Measurements from ENCODE around the gene MON1B.
"Not testable (repeated sequence)": the region's sequence is repeated elsewhere in the genome, so short reads cannot be mapped to it uniquely, and the experiment has no call there.

The MON1B gene

GRCh38 chr16:77190478-77191258 is at the start of gene MON1B:
Gene MON1B, plus strand, starts transcription at chr16:77191190. Its CDS starts 296 bp downstream, at chr16:77191486.
- DNase-seq (ENCODE audit: low read depth in 1 of 2, low spot score in 1 of 2): peak; percentile 85 to 92

GRCh38 chr16:77143364-77143763 is 47.6 kb upstream of the MON1B start:
- no peak for DNase-seq (ENCODE audit: low read depth in 1 of 2, low spot score in 1 of 2)

GRCh38 chr16:77148121-77148520 is 42.9 kb upstream of the MON1B start:
- no peak for DNase-seq (ENCODE audit: low read depth in 1 of 2, low spot score in 1 of 2)

- DNase-seq (ENCODE audit: low read depth in 1 of 2, low spot score in 1 of 2): no peak
These were observed 33.5 kb upstream of the MON1B start for GRCh38 chr16:77157346-77158058.

- no peak for DNase-seq (ENCODE audit: low read depth in 1 of 2, low spot score in 1 of 2)
These were observed 32.7 kb upstream of the MON1B start for GRCh38 chr16:77158293-77158692.

- DNase-seq (ENCODE audit: low read depth in 1 of 2, low spot score in 1 of 2): no peak
These were observed 26.0 kb upstream of the MON1B start for GRCh38 chr16:77165006-77165405.

GRCh38 chr16:77165536-77166236 is 25.3 kb upstream of the MON1B start:
- DNase-seq (ENCODE audit: low read depth in 1 of 2, low spot score in 1 of 2): not testable (repeated sequence)

- no peak for DNase-seq (ENCODE audit: low read depth in 1 of 2, low spot score in 1 of 2)
These were observed 24.3 kb upstream of the MON1B start for GRCh38 chr16:77166726-77167125.

GRCh38 chr16:77168901-77169300 is 22.1 kb upstream of the MON1B start:
- no peak for DNase-seq (ENCODE audit: low read depth in 1 of 2, low spot score in 1 of 2)

- DNase-seq (ENCODE audit: low read depth in 1 of 2, low spot score in 1 of 2): no peak
These were observed 21.2 kb upstream of the MON1B start for GRCh38 chr16:77169650-77170236.

GRCh38 chr16:77170805-77171204 is 20.2 kb upstream of the MON1B start:
- no peak for DNase-seq (ENCODE audit: low read depth in 1 of 2, low spot score in 1 of 2)

GRCh38 chr16:77171745-77172635 is 19.0 kb upstream of the MON1B start:
- no peak for DNase-seq (ENCODE audit: low read depth in 1 of 2, low spot score in 1 of 2)

- no peak for DNase-seq (ENCODE audit: low read depth in 1 of 2, low spot score in 1 of 2)
These were observed 18.0 kb upstream of the MON1B start for GRCh38 chr16:77172951-77173350.

GRCh38 chr16:77183137-77183536 is 7.9 kb upstream of the MON1B start:
- no peak for DNase-seq (ENCODE audit: low read depth in 1 of 2, low spot score in 1 of 2)

GRCh38 chr16:77186298-77186697 is 4.7 kb upstream of the MON1B start:
- DNase-seq (ENCODE audit: low read depth in 1 of 2, low spot score in 1 of 2): not testable (repeated sequence)

GRCh38 chr16:77190190-77190477 is 856 bp upstream of the MON1B start:
- DNase-seq (ENCODE audit: low read depth in 1 of 2, low spot score in 1 of 2): no peak

- no peak for DNase-seq (ENCODE audit: low read depth in 1 of 2, low spot score in 1 of 2)
These were observed 424 bp downstream of the MON1B start for GRCh38 chr16:77191259-77191969.

GRCh38 chr16:77193377-77193776 is 2.4 kb downstream of the MON1B start:
- DNase-seq (ENCODE audit: low read depth in 1 of 2, low spot score in 1 of 2): no peak

GRCh38 chr16:77194295-77195231 is 3.6 kb downstream of the MON1B start:
- DNase-seq (ENCODE audit: low read depth in 1 of 2, low spot score in 1 of 2): no peak

Data from activated T-helper 1 cell treated with anti-CD3 and anti-CD28 coated beads, Interleukin-2, amount 50 U/mL, for 16 hours (primary cell).